Measurements from ENCODE around the gene GUCA1A. TPM values are rescaled to one million over a fixed set of nuclear protein-coding genes. Genes with fewer than 3 reads are reported as not detected.

Gene GUCA1A
- total RNA-seq, 1 donor = not detected

DNA sequence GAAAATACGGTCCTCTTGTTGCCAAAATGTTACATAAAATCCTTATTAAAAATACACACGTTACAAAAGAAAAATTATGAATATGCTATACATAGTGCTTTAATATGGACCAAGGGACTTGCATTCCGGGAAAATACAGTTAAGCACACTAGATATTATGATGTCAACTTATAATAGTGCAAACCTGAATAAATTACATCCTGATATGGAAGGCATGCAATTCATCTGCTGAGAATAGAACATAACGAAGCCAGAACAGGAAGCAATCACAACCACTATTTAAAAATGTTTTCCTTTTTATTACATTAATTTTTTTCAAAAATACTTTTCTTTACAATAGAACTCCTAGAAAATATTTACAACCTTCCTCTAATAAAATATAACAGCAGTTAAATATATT lies 52.3 kb downstream of the GUCA1A start:
- Histone ChIP-seq H3K9me3 (ENCODE audit: low read depth, low read length) (no peaks in the 10 kb centered on the region), H3K27me3 (ENCODE audit: insufficient read depth, low read length) (no peaks in the 10 kb centered on the region), H3K4me1 (ENCODE audit: insufficient read depth, low read length) (no peaks in the 10 kb centered on the region), H3K4me3 (ENCODE audit: low read length) (no peak overlapping the region)

DNA sequence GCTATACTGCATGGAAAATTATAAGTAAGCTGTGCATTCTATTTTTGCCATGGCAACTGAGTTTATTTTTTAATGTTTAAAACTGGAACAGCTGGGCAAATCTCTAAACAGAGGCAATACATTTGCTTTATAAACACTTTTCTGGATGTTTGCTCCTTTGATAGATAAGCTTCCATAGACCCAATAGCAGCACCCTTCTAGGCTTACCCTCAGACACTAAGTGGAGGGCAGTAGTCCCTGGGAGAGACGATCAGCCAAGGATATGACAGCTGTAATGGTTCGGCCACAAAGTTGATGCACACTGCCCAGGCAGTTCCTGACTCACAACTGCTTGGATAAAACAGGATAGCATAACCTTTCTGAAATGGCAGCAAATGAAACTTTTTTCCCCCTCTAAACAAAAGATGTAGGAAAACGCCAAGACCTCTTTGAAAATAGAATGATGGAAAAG lies 53.0 kb downstream of the GUCA1A start:
- no peaks in the 10 kb centered on the region for H3K4me1 ChIP-seq (ENCODE audit: insufficient read depth, low read length)
- H3K9me3 ChIP-seq (ENCODE audit: low read depth, low read length) = no peaks in the 10 kb centered on the region
- no peaks in the 10 kb centered on the region for H3K27me3 ChIP-seq (ENCODE audit: insufficient read depth, low read length)
- no peak overlapping the region for H3K4me3 ChIP-seq (ENCODE audit: low read length)

DNA sequence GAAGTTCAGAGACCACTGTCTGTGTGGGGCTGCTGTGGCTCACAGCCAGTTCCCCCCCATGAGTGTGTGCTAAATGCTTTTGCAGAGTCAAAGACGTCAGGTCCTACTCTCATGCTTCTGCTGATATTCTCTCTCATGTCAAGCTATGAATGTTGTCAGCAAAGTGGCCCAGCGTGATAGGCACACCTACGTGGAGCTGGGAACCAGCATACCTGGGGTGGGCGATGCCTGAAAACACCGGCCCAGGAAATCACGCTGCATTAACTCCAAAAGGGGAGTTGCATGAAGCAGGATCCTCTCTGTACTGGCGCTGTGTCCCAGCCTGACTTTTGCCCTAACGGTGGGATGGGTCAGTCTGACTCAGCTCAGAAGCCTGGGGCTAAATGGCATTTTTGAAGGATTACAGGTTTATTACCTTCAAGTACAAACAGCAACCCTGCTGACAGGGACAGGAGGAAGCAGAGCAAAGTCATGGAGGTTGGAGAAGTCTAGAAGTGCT lies 53.5 kb downstream of the GUCA1A start:
- no peaks in the 10 kb centered on the region for H3K27me3 ChIP-seq (ENCODE audit: insufficient read depth, low read length)
- no peaks in the 10 kb centered on the region for H3K9me3 ChIP-seq (ENCODE audit: low read depth, low read length)
- no peaks in the 10 kb centered on the region for H3K4me1 ChIP-seq (ENCODE audit: insufficient read depth, low read length)
- no peak overlapping the region for H3K4me3 ChIP-seq (ENCODE audit: low read length)

DNA sequence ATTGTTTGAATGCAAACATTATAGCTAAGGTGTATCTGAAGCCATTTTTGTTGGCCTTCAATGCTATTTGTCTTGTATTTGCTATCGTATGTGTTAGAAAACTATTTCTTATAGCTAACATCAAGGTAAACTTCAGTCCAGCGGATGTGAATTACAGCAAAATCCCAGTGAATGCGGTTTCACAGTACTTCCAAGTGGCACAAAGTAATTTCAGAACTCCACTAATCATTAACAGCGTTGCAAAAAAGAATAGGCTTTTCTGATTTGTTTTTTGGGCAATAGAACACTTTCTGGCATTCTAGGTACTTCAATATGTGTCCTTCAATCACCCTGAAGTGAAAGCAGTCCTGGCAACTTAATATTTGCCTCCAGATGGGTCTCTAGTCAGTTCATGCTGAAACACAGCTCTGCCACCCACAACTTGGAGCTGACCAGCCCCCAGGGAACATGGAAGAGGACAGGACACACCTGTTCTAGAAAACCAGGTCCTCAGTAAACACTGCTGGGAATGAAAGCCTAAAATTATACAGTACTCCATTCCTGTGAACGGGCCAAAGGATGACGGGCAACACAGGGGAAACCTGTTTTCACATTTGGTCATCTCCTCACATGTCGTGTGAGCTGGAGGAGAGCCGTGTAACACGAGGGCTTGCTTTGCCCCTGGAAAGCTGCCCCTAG lies 54.1 kb downstream of the GUCA1A start:
- no peaks in the 10 kb centered on the region for H3K9me3 ChIP-seq (ENCODE audit: low read depth, low read length)
- no peaks in the 10 kb centered on the region for H3K27me3 ChIP-seq (ENCODE audit: insufficient read depth, low read length)
- no peaks in the 10 kb centered on the region for H3K4me1 ChIP-seq (ENCODE audit: insufficient read depth, low read length)
- no peak overlapping the region for H3K4me3 ChIP-seq (ENCODE audit: low read length)

DNA sequence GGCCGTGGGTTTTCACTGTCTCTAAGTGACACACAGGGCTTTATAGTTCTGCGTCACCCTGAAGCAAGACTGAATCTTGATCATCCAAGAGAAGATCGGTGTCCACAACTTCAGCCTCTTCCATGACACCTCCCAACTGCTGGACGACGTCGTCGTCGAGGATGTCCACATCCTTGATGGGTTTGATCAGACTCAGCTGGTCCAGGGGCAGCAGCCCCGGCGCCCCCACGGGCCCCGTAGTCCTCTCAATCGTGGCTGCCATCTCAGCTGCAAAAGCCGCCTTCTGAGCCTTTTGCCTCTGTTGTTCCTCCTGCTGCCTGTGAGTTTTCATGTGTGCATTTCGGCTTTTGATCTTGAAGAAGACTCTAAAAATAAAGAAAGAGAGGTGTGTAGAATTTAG lies 55.1 kb downstream of the GUCA1A start:
- no peaks in the 10 kb centered on the region for H3K27me3 ChIP-seq (ENCODE audit: insufficient read depth, low read length)
- H3K9me3 ChIP-seq (ENCODE audit: low read depth, low read length) = no peaks in the 10 kb centered on the region
- no peak overlapping the region for H3K4me3 ChIP-seq (ENCODE audit: low read length)
- no peaks in the 10 kb centered on the region for H3K4me1 ChIP-seq (ENCODE audit: insufficient read depth, low read length)

Other genes with a start within 250 kb of the GUCA1A start
- gene CCND3, start 231.6 kb upstream of the GUCA1A start, total RNA-seq = 219 TPM
- 25.9 TPM for gene TAF8, start 122.8 kb upstream of the GUCA1A start, total RNA-seq
- gene C6orf132, start 30.7 kb upstream of the GUCA1A start, total RNA-seq = not detected
- gene GUCA1B, start 21.6 kb downstream of the GUCA1A start, total RNA-seq = 0.84 TPM
- gene MRPS10, start 44.5 kb downstream of the GUCA1A start, total RNA-seq = 26.8 TPM

Measured in mononuclear cell (primary cell).